ENCODE measurements around the gene MAML3. TPM values are rescaled to one million over a fixed set of nuclear protein-coding genes. Genes with fewer than 3 reads are reported as not detected.

Gene MAML3
- total RNA-seq, 1 donor from 2014 or later = 24.8 TPM

DNA sequence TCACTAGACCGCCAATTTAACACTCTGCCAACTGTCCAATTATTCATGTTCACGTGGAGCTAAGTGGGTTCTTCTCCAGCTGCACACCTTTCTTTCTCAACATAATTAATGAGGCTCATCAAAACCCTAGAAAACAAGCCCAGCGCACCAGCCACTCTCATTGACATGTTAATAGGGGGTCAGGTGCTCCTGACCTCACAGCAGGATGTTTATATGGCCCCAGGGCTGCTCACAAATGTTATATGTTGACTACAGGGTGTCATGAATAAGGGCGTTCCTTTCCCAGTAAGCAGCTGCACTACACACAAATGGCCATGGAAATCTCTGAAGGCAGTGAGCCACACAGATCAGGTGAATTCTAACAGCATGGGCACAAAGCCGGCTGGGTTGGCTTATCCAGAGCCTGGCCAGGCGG is 278.6 kb downstream of the MAML3 start:
- peaks cover 3% of the 10 kb centered on the region for H3K36me3 Mint-ChIP-seq
- no peak overlapping the region for H3K4me3 Mint-ChIP-seq
- H3K9me3 Mint-ChIP-seq = peaks cover 4% of the 10 kb centered on the region
- peaks cover 2% of the 10 kb centered on the region for H3K27me3 Mint-ChIP-seq (ENCODE audit: low read depth)
- H3K4me1 Mint-ChIP-seq = peaks cover 10% of the 10 kb centered on the region
- no peak for DNase-seq (ENCODE audit: low spot score in 2 of 2, unreplicated experiment in 2 of 2)
- TF ChIP-seq, protein P1, sequence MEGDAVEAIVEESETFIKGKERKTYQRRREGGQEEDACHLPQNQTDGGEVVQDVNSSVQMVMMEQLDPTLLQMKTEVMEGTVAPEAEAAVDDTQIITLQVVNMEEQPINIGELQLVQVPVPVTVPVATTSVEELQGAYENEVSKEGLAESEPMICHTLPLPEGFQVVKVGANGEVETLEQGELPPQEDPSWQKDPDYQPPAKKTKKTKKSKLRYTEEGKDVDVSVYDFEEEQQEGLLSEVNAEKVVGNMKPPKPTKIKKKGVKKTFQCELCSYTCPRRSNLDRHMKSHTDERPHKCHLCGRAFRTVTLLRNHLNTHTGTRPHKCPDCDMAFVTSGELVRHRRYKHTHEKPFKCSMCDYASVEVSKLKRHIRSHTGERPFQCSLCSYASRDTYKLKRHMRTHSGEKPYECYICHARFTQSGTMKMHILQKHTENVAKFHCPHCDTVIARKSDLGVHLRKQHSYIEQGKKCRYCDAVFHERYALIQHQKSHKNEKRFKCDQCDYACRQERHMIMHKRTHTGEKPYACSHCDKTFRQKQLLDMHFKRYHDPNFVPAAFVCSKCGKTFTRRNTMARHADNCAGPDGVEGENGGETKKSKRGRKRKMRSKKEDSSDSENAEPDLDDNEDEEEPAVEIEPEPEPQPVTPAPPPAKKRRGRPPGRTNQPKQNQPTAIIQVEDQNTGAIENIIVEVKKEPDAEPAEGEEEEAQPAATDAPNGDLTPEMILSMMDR (IDR thresholded peaks at IDR 0.05; ENCODE audit: unreplicated experiment) = no peak
- no peak overlapping the region for H3K27ac Mint-ChIP-seq

DNA sequence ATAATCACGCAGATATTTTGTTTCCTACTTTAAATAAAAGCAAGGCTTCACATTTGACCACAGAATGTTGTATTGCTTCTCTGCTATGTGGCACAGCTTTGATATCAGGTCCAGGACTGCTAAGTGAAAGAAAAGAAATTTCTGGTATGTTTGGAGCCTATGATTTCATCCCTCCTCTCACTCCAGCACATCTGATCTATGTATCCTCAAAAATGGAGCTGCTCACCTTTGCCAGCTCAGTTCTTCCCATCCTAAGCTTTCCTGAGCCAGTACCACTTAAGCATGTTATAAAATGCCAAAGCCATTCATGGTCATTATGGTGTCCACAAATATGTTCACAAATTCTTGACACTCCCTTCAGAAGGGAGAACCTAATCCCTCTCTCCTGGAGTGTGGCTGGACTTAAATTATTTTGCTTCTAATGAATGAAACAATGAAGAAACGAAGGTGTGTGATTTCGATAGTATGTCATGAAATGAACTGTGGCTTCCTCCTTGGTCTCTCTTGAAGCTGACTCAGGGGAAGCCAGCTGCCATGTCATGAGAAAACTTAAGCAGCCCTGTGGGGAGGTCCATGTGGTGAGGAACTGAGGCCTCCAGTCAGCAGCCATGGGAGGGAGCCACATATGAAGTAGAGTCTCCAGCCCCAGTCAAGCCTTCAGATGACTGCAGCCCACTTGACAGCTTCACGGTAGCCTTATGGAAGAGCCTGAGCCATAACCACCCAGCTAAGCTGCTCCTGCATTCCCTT is 280.7 kb downstream of the MAML3 start:
- H3K4me3 Mint-ChIP-seq = no peak overlapping the region
- TF ChIP-seq, protein P1 (IDR thresholded peaks at IDR 0.05; ENCODE audit: unreplicated experiment) = no peak
- no peak overlapping the region for H3K27ac Mint-ChIP-seq
- H3K36me3 Mint-ChIP-seq = peaks cover 3% of the 10 kb centered on the region
- H3K27me3 Mint-ChIP-seq (ENCODE audit: low read depth) = peaks cover 2% of the 10 kb centered on the region
- peaks cover 4% of the 10 kb centered on the region for H3K9me3 Mint-ChIP-seq
- H3K4me1 Mint-ChIP-seq = peaks cover 10% of the 10 kb centered on the region
- no peak for DNase-seq (ENCODE audit: low spot score in 2 of 2, unreplicated experiment in 2 of 2)

GRCh38 chr4:139872274-139872673 is 281.7 kb downstream of the MAML3 start:
- H3K4me1 Mint-ChIP-seq = peaks cover 10% of the 10 kb centered on the region

GRCh38 chr4:139869810-139870209 is 284.2 kb downstream of the MAML3 start:
- peaks cover 23% of the 10 kb centered on the region for H3K4me1 Mint-ChIP-seq
- H3K4me3 Mint-ChIP-seq = no peak overlapping the region
- no peak overlapping the region for H3K27ac Mint-ChIP-seq
- peaks cover 4% of the 10 kb centered on the region for H3K9me3 Mint-ChIP-seq
- DNase-seq (ENCODE audit: low spot score in 2 of 2, unreplicated experiment in 2 of 2) = no peak
- H3K27me3 Mint-ChIP-seq (ENCODE audit: low read depth) = peaks cover 4% of the 10 kb centered on the region
- TF ChIP-seq, protein P1 (IDR thresholded peaks at IDR 0.05; ENCODE audit: unreplicated experiment) = no peak
- peaks cover 3% of the 10 kb centered on the region for H3K36me3 Mint-ChIP-seq

More at GRCh38 chr4:139872274-139872673, 281.7 kb downstream of the MAML3 start:
- Mint-ChIP-seq H3K36me3 (peaks cover 3% of the 10 kb centered on the region), H3K27ac (no peak overlapping the region), H3K27me3 (ENCODE audit: low read depth) (peaks cover 2% of the 10 kb centered on the region), H3K9me3 (peaks cover 4% of the 10 kb centered on the region), H3K4me3 (no peak overlapping the region)
- DNase-seq (ENCODE audit: low spot score in 2 of 2, unreplicated experiment in 2 of 2) = no peak
- TF ChIP-seq, protein P1 (IDR thresholded peaks at IDR 0.05; ENCODE audit: unreplicated experiment) = no peak

- Mint-ChIP-seq H3K9me3 (no peaks in the 10 kb centered on the region), H3K36me3 (no peaks in the 10 kb centered on the region), H3K4me3 (no peak overlapping the region), H3K4me1 (peaks cover 21% of the 10 kb centered on the region), H3K27ac (peak overlapping the region; percentile 83), H3K27me3 (ENCODE audit: low read depth) (peaks cover 4% of the 10 kb centered on the region)
- peak in 1 of 2 experiments; percentile 57 for DNase-seq (ENCODE audit: low spot score in 2 of 2, unreplicated experiment in 2 of 2)
- TF ChIP-seq, protein P1 (IDR thresholded peaks at IDR 0.05; ENCODE audit: unreplicated experiment) = no peak
These were observed 287.6 kb downstream of the MAML3 start for GRCh38 chr4:139866276-139866962.

Data from mesothelial cell of epicardium (in vitro differentiated cells).